HT1080 (cell line): ENCODE measurements around the gene KLHL40. TPM values are rescaled to one million over a fixed set of nuclear protein-coding genes. Genes with fewer than 3 reads are reported as not detected.

ENCODE experiments used
- DNase-seq: peaks from one replicate; pipeline ENCODE4 v3.0.0-alpha.2; 2015; ENCODE audit warnings: low read depth
- total RNA-seq: library from RNA; depleted of rRNA; stranded (reverse); fragments of >200 nt; shearing (Covaris generic); gene quantifications from 2 replicates; pipeline ENCODE4 v1.2.3, GENCODE V29; 2014

Gene KLHL40
- total RNA-seq, 1 experiment from 2014 or later: not detected

GRCh38 chr3:42668413-42668760 lies 16.9 kb upstream of the KLHL40 start:
- DNase-seq: no peak

DNA sequence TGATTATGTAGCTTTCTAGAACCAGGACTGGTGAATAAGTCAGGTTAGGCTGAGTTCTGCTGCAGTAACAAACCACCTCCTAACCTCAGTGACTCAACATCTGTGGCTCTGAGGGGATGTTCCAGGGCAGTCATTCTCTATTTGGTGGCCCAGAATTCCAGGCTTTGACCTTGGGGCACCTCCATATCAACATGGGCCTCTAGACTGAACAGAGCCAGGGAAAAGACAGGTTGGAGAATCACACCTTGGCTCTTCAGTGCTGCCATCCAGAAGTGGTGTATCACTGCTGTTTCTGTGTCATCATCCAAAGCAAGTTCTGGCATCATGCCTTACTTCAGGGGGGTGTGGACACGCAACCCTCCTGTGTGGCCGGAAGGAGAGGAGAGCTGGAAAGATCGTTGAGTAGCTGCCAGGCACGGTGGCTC lies 16.5 kb upstream of the KLHL40 start:
- DNase-seq: peak; percentile 72

DNA sequence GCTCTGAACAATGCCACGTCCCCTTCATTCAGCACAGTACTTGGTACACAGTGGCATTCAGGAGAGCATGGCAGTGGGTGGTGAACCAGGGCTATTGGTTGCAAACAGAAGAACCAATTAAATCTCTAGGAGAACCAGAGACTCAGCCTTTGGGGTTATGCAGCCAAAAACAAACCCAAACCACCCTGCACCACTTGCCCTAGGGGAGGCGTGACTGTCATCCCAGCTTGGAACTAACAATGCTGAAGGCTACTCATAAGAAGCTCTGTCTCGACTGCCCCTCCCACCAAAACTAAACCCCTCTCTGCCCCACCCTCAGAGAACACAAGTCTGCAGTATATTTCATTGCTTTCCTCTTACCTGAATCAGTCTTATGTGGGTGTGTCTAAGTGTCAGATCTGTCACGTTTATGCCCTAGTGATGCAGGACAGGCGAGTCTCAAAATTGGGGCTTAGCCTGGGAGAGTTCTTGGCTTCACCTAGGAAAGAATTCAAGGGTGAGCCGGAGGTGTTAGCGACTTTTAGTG lies 15.2 kb upstream of the KLHL40 start:
- no peak for DNase-seq

DNA sequence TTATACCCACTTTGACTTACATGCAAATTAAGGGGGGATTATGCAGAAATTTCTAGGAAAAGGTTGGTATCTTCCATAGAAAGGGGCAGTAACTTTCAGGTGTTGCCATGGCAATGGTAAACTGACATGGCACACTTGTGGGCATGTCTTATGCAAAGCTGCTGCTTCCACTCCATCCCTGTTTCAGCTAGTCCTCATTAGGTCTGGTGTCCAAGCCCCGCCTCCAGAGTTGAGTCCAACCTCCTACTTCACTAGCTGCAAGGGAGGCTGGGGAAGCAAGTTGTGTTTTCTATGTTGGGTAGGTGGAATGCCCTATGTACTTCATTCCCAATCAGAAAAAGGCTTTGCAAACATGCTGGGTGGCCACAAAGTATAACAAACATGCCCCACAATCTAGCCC lies 14.7 kb upstream of the KLHL40 start:
- no peak for DNase-seq

DNA sequence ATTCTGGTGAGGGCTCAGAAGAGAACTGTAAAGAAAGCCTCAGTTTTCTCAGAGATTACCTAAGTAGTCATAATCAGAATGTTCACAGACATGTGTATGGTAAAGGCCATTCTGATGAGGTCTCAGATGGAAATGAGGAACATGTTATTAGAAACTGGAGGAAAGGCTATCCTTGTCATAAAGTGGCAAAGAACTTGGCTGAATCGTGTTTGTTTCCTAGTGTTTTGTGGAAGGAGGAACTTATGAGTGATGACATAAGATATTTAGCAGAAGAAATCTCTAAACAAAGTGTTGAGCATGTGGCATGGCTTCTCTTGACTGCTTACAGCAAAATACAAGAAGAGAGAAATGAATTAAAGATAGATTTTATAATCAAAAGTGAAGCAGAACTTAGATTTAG lies 12.8 kb upstream of the KLHL40 start:
- no peak for DNase-seq

DNA sequence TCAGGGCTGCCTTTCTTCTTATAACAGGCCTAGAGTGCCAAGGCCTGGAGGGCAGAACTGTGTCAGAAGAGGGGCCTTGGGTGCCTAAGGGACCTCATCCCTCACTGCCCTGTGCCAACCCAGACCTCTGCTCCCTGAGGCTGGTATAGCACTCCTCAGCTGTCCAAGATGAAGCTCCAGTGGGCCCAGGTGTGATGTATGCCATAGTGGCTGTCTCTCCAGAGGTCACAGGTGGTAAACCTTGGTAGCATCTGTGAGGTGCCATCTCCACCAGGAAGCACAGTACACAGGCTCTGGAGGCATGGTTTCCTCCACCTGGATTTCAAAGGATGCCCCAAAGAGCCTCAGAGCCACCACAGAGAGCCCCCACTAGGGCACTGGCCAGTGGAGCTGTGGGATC lies 12.3 kb upstream of the KLHL40 start:
- no peak for DNase-seq

DNA sequence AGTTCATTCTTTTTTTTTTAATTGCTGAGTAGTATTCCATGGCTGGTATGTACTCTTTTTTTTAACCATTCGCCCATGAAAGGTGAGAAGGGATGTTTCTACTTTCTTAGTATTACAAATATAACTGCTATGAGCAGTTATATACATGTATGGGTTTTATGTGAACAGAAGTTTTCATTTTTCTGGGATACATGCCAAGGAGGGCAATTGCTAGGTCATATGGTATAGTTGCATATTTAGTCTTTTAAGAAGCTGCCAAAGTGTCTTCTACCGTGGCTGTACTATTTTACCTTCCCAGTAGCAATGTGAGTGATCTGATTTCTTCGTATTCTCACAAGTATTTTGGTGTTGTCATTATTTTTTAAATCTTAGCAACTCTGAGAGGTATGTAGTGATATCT lies 11.2 kb upstream of the KLHL40 start:
- DNase-seq: no peak

DNA sequence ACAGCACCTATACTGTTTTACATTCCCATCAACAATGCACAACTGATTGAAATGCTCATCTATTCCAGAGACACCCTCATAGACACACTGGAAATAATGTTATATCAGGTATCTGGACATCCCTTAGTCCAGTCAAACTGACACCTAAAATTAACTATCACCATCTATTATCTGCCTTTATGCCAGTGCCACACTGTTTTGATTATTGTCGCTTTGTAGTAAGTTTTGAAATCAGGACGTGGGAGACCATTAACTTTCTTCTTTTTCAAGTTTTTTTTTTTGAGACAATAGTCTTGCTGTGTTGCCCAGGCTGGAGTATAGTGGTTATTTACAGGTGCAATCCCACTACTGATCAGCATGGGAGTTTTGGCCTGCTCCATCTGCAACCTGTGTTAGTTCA lies 9.4 kb upstream of the KLHL40 start:
- no peak for DNase-seq

DNA sequence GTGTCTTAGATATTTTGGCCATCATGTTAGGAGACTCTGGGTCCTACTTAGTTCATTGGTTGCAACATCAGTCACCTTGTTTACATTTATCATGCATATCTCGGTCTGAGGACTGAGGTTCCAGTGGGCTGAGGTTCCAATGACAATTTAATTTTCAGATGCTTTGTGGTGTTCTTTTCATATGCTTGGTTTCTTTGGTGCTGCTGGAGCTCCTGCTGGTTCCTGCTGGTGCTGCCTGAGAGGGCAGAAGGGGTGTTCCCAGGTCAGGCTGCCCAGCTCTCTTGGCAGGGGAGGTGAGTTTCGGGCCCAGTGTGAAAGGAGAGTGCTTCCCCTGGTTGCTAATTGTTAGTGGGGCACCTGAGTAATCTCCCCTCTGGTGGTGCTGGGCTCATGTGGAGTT lies 6.9 kb upstream of the KLHL40 start:
- no peak for DNase-seq

DNA sequence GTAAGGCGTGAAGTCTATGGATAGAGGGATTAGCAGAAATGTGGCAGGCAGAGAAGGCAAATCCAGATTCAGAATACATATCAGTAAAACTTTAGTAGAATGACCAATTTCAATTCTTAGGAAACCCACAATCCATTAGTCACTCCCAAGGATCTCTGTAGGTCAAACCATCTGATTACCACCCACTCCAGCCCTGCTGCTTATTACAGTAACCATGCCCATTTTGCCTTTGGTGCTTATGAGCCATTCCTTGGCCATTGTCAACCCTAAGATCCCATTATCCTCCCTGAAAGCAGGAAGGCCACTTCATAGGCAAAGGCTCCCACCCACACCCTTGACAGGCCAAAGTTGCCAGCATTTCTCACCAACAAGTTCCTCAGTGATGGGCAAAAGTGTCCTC lies 5.1 kb upstream of the KLHL40 start:
- peak; percentile 27 for DNase-seq

- DNase-seq: no peak
Measured at GRCh38 chr3:42680806-42681205, 4.5 kb upstream of the KLHL40 start.

GRCh38 chr3:42681361-42682038 lies 3.8 kb upstream of the KLHL40 start:
- DNase-seq: no peak

DNA sequence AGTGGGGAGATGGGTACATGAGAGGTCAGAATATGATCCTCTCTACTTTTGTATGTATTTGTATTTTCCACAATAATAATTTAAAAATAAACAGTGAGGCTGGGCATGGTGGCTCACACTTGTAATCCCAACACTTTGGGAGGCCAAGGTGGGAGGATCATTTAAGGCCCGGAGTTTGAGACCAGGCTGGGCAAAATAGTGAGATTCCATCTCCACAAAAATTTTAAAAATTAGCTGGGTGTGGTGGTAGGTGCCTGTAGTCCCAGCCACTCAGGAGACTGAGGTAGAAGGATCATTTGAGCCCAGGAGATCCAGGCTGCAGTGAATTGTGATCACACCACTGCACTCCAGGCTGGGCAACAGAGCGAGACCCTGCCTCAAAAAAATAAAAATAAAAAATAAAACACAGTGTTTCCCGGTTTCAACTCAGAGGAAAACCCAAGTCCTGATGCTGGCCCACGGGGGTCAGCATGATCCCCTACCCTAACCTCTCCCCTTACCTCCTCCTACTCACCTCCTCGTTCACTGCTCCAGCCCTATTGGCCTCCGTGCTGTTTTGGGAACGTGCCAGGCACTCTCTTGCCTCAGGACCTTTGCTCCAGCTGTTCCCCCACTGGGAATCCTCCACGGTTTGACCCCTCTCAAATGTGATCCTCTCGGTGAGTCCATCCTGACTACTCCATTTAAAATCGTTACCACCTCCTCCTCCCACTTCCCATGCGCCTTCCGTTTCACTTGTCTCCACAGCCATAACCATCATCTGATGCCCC lies 2.9 kb upstream of the KLHL40 start:
- DNase-seq: no peak

DNA sequence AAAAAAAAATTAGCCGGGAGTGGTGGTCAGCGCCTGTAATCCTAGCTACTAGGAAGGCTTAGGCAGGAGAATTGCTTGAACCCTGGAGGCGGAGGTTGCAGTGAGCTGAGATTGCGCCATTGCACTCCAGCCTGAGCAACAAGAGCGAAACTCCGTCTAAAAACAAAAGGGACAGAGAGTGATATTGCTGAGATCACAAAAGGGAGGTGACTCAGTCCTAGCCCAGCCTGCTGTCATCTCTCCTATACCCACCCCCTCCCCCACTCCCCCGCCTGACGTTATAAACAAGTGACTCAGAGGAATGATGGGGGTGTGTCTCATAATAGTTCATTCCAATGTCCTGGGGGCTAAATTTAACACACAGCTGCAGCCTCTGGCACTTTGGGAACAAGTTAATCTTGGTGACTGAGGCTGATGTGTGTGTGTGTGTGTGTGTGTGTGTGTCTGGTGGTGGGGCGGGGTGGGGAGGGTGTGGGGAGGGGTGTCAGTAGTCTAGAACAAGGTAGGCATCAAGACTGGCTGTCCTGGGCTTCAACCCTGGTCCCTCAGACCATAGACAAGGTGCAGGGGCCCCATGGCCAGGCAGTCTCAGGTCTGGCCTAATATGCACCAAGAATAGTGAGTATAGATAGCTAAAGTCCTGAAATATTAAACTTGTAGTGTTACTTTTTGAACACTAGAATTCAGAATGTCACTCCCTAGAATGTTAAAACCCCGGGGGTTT lies 1.3 kb upstream of the KLHL40 start:
- DNase-seq: peak; percentile 86

GRCh38 chr3:42684632-42685362 lies 540 bp upstream of the KLHL40 start:
- no peak for DNase-seq

DNA sequence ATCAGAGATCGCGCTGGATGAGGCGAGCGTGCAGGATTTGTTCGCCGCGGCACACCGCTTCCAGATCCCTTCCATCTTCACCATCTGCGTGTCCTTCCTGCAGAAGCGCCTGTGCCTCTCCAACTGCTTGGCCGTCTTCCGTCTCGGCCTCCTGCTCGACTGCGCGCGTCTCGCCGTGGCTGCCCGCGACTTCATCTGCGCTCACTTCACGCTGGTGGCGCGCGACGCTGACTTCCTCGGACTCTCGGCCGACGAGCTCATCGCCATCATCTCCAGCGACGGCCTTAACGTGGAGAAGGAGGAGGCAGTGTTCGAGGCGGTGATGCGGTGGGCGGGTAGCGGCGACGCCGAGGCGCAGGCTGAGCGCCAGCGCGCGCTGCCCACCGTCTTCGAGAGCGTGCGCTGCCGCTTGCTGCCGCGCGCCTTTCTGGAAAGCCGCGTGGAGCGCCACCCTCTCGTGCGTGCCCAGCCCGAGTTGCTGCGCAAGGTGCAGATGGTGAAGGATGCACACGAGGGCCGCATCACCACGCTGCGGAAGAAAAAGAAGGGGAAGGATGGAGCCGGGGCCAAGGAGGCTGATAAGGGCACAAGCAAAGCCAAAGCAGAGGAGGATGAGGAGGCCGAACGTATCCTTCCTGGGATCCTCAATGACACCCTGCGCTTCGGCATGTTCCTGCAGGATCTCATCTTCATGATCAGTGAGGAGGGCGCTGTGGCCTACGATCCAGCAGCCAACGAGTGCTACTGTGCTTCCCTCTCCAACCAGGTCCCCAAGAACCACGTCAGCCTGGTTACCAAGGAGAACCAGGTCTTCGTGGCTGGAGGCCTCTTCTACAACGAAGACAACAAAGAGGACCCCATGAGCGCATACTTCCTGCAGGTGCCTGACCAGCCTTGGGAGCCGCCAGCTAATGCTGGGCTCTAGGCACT lies 819 bp downstream of the KLHL40 start:
- DNase-seq: no peak

DNA sequence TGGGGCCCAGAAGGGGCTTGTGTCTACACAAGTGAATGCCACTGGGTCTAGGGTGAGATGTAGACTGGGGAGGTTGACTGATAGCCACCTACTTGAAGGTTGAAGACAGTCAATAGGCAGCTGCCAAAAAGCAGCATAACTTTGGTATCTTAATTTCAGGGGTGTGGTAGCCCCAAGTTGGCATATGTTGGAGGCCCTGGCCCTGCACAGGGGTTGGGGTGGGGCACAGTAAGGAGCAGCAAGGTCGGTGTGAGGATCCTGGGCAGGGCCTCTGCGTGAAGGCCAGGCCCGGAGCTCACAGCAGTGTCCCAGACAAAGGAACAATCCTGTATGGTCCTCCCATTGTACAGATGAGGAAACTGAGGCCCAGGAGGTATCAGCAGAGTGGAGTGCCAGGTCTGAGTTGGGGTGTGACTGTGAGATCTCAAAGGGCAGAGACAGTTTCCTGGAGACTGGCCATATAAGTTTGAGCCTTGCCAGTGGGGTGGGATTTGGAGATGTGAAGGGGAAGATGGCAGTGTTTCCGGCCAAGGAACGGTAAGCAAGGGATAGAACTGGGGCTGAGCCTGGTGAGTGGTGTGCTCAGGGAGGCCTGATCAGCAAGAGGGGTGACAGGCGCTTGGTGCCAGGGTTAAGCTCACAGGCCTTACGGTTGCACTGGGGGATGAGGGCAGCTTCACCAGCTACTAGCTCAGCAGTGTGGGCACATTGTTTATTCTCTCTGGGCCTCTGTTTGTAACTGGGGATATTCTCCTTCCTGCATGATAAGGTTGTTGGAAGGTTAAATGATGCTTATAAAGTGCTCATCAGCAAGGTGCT lies 1.7 kb downstream of the KLHL40 start:
- no peak for DNase-seq

DNA sequence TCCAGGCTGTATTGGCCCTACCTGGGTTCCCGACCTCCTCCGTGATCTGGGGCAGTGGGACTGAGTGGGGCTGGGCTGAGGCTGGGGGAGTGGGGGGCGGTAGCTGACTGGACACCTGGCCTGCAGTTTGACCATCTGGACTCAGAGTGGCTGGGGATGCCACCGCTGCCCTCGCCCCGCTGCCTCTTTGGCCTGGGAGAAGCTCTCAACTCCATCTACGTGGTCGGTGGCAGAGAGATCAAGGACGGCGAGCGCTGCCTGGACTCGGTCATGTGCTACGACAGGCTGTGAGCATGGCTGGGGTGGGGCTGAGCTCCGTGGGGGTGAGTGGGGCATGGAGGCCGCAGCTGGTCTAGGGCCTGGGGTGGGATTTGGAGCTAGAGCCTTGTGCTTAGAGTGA lies 2.7 kb downstream of the KLHL40 start:
- DNase-seq: no peak
